K562 (cell line): ENCODE measurements around the gene CES5A.

Experiments used
- CEBPG ChIP-seq, 3 experiments: fragments of 200-800 bp in 1 of 3; sonication (Bioruptor generic) in 1 of 3; sonication (generic) in 1 of 3; formaldehyde crosslinking in 1 of 3; IDR thresholded peaks in 2 of 3; conservative IDR thresholded peaks in 1 of 3; 2 replicates each; pipeline versions ENCODE4 v1.6.1 to v1.8.0; 2016 to 2022; ENCODE audit warnings: missing compliant biosample characterization in 2 of 3, missing genetic modification characterization in 2 of 3, mild to moderate bottlenecking in 1 of 3, missing genetic modification reagents in 1 of 3
- GABPA ChIP-seq: fragments of 200-800 bp; sonication (Bioruptor generic); conservative IDR thresholded peaks from 2 replicates; pipeline ENCODE4 v1.6.1; 2016; ENCODE audit warnings: low read depth, missing genetic modification characterization, missing compliant biosample characterization
- KLF13 ChIP-seq: fragments of 450-650 bp; IDR thresholded peaks from 2 replicates; pipeline ENCODE4 v1.6.1; 2016; ENCODE audit warnings: missing genetic modification characterization, low read depth, mild to moderate bottlenecking, missing compliant biosample characterization, moderate library complexity, borderline replicate concordance
- L3MBTL2 ChIP-seq: fragments of 450-650 bp; IDR thresholded peaks from 2 replicates; pipeline ENCODE4 v1.6.1; 2016; ENCODE audit warnings: mild to moderate bottlenecking, moderate library complexity
- TEAD2 ChIP-seq: fragments of 450-650 bp; IDR thresholded peaks from 2 replicates; pipeline ENCODE4 v1.6.1; 2016; ENCODE audit warnings: missing genetic modification characterization, control low read depth, missing compliant biosample characterization
- ZNF24 ChIP-seq: fragments of 450-650 bp; IDR thresholded peaks from 2 replicates; pipeline ENCODE4 v1.6.1; 2016
- ZNF644 ChIP-seq: fragments of 200-800 bp; sonication (Bioruptor generic); IDR thresholded peaks from 2 replicates; pipeline ENCODE4 v1.6.1; 2016; ENCODE audit warnings: low read depth, missing genetic modification characterization, missing compliant biosample characterization
- TF ChIP-seq, protein P1 (sequence below), 3 experiments: IDR thresholded peaks in 2 of 3; conservative IDR thresholded peaks in 1 of 3; 2 replicates each; pipeline ENCODE4 v1.5.1; 2011 to 2012; ENCODE audit warnings: low read length in 3 of 3, mild to moderate bottlenecking in 3 of 3, control low read depth in 2 of 3, improper control_type of control experiment in 1 of 3, inconsistent platforms in 1 of 3, low read depth in 1 of 3, mixed read lengths in 1 of 3, moderate library complexity in 1 of 3; ENCODE audit not compliant: insufficient read depth in 2 of 3

DNA sequence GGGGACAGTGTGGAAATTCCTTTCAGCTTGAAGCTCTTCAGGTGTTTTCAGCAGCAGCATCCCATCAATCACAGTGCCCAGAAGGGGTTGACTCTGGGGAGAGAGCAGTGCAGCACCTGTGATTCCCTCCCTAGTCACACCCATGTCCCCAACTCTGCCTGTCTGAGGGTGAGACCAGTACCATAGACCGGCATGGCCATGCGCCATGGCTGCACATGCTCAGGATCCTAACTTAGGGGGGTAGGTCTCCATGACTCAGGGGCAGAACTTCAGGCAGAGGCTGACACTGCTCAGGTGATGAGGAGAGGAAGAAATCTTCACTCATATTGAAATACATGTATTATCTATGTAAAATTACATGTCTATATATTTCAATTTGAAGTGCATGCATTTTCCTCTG, 62.2 kb downstream of the CES5A start:
- TF ChIP-seq ZNF24 (no peak), ZNF644 (tag) (no peak), CEBPG (CRISPR knock-in tag; IDR thresholded peaks at IDR 0.05) (no peak), CEBPG (tag; conservative IDR thresholded peaks at IDR 0.05 in 1 of 2, IDR thresholded peaks at IDR 0.05 in 1 of 2) (no peak), TEAD2 (no peak), GABPA (tag) (no peak), KLF13 (tag) (no peak), L3MBTL2 (no peak)
- TF ChIP-seq, protein P1, sequence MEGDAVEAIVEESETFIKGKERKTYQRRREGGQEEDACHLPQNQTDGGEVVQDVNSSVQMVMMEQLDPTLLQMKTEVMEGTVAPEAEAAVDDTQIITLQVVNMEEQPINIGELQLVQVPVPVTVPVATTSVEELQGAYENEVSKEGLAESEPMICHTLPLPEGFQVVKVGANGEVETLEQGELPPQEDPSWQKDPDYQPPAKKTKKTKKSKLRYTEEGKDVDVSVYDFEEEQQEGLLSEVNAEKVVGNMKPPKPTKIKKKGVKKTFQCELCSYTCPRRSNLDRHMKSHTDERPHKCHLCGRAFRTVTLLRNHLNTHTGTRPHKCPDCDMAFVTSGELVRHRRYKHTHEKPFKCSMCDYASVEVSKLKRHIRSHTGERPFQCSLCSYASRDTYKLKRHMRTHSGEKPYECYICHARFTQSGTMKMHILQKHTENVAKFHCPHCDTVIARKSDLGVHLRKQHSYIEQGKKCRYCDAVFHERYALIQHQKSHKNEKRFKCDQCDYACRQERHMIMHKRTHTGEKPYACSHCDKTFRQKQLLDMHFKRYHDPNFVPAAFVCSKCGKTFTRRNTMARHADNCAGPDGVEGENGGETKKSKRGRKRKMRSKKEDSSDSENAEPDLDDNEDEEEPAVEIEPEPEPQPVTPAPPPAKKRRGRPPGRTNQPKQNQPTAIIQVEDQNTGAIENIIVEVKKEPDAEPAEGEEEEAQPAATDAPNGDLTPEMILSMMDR (IDR thresholded peaks at IDR 0.05 in 2 of 3, conservative IDR thresholded peaks at IDR 0.05 in 1 of 3; ENCODE audit: insufficient read depth in 2 of 3, low read depth in 1 of 3, low read length in 3 of 3) = no peak
